ENCODE results near the gene IVD.

- TF ChIP-seq CTCF (conservative IDR thresholded peaks at IDR 0.05): no peak
- no peak for TF ChIP-seq ZFX (IDR thresholded peaks at IDR 0.05)
These were observed 28.0 kb upstream of the IVD start for GRCh38 chr15:40377606-40378005.
